DLD1 (cell line): Measurements from ENCODE around the gene C9orf43.
"Not testable (repeated sequence)": the region's sequence is repeated elsewhere in the genome, so short reads cannot be mapped to it uniquely, and the experiment has no call there.

ENCODE experiments used
- in situ Hi-C: cut with HindIII; loops from 2 replicates; pipeline ENCODE4 v1.10.0; 2017; ENCODE audit warnings: low sequenced_read_pairs

C9orf43 gene

GRCh38 chr9:113409883-113410206 is 702 bp upstream of the C9orf43 start:
- in situ Hi-C loops: loop anchor here (25.0 kb wide), 1 partner anchor 252 kb away; no protein-coding TSS in a partner anchor

GRCh38 chr9:113416149-113416721 is 5.7 kb downstream of the C9orf43 start:
- in situ Hi-C loops: loop anchor here (25.0 kb wide), 1 partner anchor 246 kb away; no protein-coding TSS in a partner anchor

GRCh38 chr9:113417370-113417769 is 6.8 kb downstream of the C9orf43 start:
- in situ Hi-C loops: loop anchor here (25.0 kb wide), 1 partner anchor 245 kb away; no protein-coding TSS in a partner anchor

- in situ Hi-C loops: loop anchor here (25.0 kb wide), 1 partner anchor 241 kb away; no protein-coding TSS in a partner anchor
These were observed 11.2 kb downstream of the C9orf43 start for GRCh38 chr9:113421726-113422125.

- in situ Hi-C loops: no loop called here
These were observed 14.5 kb downstream of the C9orf43 start for GRCh38 chr9:113425072-113425471.

- in situ Hi-C loops: no loop called here
These were observed 16.2 kb downstream of the C9orf43 start for GRCh38 chr9:113426701-113427100.

GRCh38 chr9:113427629-113428028 is 17.1 kb downstream of the C9orf43 start:
- in situ Hi-C loops: no loop called here

- in situ Hi-C loops: no loop called here
These were observed 17.6 kb downstream of the C9orf43 start for GRCh38 chr9:113428062-113428615.

- in situ Hi-C loops: no loop called here
These were observed 20.6 kb downstream of the C9orf43 start for GRCh38 chr9:113431191-113431590.

- in situ Hi-C loops: no loop called here
These were observed 26.4 kb downstream of the C9orf43 start for GRCh38 chr9:113436728-113437515.

- in situ Hi-C loops: not testable (repeated sequence)
These were observed 27.2 kb downstream of the C9orf43 start for GRCh38 chr9:113437716-113438115.

- in situ Hi-C loops: no loop called here
These were observed 34.2 kb downstream of the C9orf43 start for GRCh38 chr9:113444736-113445135.

- in situ Hi-C loops: no loop called here
These were observed 35.8 kb downstream of the C9orf43 start for GRCh38 chr9:113446323-113446740.

- in situ Hi-C loops: no loop called here
These were observed 38.8 kb downstream of the C9orf43 start for GRCh38 chr9:113449376-113449775.

GRCh38 chr9:113452113-113452605 is 41.6 kb downstream of the C9orf43 start:
- in situ Hi-C loops: no loop called here

- in situ Hi-C loops: no loop called here
These were observed 44.6 kb downstream of the C9orf43 start for GRCh38 chr9:113454914-113455761.

- in situ Hi-C loops: no loop called here
These were observed 45.7 kb downstream of the C9orf43 start for GRCh38 chr9:113456235-113456634.

GRCh38 chr9:113461285-113461684 is 50.7 kb downstream of the C9orf43 start:
- in situ Hi-C loops: no loop called here

- in situ Hi-C loops: no loop called here
These were observed 51.4 kb downstream of the C9orf43 start for GRCh38 chr9:113461943-113462342.

- in situ Hi-C loops: no loop called here
These were observed 52.3 kb downstream of the C9orf43 start for GRCh38 chr9:113462781-113463286.
